ENCODE measurements around the gene SLC36A3.
A peak's percentile ranks its signal among the peaks of the same experiment; 100 is the strongest.
"Not testable (repeated sequence)": the region's sequence is repeated elsewhere in the genome, so short reads cannot be mapped to it uniquely, and the experiment has no call there.

The SLC36A3 gene

DNA sequence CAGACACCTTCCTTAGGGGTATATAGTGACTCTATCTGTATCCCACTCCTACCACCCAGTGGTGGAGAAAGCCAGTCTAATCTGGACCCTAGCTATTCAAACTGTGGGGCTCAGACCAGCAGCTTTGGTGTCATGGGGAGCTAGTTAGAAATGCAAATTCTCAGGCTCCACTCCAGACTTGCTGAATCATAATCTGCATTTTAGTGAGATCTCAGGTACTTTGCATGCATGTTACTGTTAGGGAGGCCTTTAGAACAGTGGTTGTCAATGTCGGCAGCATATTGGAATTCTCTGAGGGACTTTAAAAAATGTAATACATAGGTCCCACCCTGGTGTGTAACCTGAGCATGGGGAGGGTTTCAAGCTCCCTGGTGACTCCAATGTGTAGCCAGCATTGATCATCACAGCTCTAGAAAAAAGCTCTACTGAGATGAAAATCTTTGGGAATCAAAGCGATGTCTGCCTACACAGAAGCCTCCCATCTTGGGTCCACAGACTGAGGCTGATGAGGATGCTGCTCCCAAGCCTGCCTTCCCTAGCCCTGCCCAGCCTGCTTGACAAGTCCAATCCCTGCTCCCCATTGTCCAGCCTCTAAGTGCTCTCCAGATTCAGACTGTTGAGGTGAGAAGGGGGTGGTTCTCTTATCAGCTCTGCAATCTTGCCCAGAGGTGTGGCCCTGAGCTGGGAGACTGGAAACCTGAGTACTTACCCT is 62.5 kb downstream of the SLC36A3 start:
- no peak for TF ChIP-seq Cebpa-rat (IDR thresholded peaks at IDR 0.05)
- Histone ChIP-seq H3K27me3 (no peaks in the 10 kb centered on the region), H3K4me3 (no peak overlapping the region), H3K27ac (peak overlapping the region in 1 of 11 experiments; percentile 18; a peak in 3 of 22 replicates), H3K4me1 (peaks cover 37 to 67% (median 54%) of the 10 kb centered on the region in 10 experiments), H3K9ac (no peak overlapping the region), H3K9me3 (replicated peaks in 1 of 11) (peaks cover 0 to 14% (median 5%) of the 10 kb centered on the region in 11 experiments; a peak in 9 of 22 replicates), H3K4me2 (peak overlapping the region in 9 of 11 experiments; percentile 4 to 79 (median 54); a peak in 14 of 22 replicates), H3K36me3 (no peaks in the 10 kb centered on the region), H4K20me1 (no peaks in the 10 kb centered on the region)

DNA sequence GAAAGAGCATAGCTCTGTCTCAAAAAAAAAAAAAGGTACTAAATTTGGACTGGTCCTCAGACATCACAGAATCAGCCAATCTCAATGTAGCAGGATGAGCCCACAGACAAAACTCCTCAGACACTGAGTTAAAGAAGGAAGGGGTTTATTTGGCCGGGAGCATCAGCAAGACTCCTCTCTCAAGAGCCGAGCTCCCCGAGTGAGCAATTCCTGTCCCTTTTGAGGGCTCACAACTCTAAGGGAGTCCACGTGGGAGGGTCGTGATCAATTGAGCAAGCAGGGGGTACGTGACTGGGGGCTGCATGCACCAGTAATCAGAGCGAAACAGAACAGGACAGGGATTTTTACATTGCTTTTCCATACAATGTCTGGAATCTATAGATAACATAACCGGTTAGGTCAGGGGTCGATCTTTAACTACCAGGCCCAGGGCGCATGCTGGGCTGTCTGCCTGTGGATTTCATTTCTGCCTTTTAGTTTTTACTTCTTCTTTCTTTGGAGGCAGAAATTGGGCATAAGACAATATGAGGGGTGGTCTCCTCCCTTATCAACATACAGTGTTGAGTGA is 63.2 kb downstream of the SLC36A3 start:
- H3K4me1 ChIP-seq, result peaks cover 42 to 74% (median 61%) of the 10 kb centered on the region in 10 experiments

DNA sequence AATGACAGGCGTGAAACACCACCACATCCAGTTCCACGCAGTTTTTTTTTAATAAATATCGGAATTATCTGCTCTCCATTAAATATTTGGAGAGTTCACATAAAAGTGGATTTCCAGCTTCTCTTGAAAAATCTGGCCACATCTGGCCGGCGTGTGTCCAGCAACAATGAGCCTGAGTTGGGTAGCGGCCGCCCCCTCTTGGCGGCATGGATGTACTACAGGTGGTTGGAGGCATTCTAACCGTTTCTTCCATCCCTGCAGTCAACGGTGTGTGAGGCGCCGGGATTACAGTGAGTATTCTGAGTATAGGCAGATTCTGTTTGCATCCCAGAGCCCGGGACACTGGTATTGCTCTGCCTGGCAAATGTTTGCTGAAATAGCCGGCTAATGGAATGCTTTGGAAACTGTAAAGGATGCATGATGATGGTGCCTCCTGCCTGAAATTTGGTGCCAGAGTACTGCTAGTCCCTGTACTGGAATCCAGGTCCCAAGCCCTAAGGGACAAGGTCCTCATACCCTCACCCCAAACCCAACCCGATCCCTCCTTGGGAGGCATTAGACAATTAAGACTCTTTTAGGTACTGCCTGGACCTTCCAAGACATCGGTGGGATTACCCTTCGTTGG is 64.2 kb downstream of the SLC36A3 start:
- Histone ChIP-seq H3K4me2 (peak overlapping the region; percentile 85 to 98 (median 93)), H3K4me1 (peaks cover 52 to 83% (median 71%) of the 10 kb centered on the region in 10 experiments), H3K27me3 (no peaks in the 10 kb centered on the region), H4K20me1 (no peaks in the 10 kb centered on the region), H3K9me3 (replicated peaks in 1 of 11) (peaks cover 0 to 13% (median 5%) of the 10 kb centered on the region in 11 experiments; a peak in 9 of 22 replicates), H3K4me3 (peak overlapping the region; percentile 42 to 65 (median 52)), H3K27ac (peak overlapping the region in 7 of 11 experiments; percentile 72 to 87 (median 78); a peak in 8 of 22 replicates), H3K36me3 (no peaks in the 10 kb centered on the region), H3K9ac (peak overlapping the region in 10 of 11 experiments; percentile 60 to 76 (median 70); a peak in 15 of 22 replicates)
- no peak for TF ChIP-seq Cebpa-rat (IDR thresholded peaks at IDR 0.05)

More for the DNA sequence above, 63.2 kb downstream of the SLC36A3 start:
- not testable (repeated sequence) for H3K27me3 ChIP-seq, H3K4me3 ChIP-seq, H4K20me1 ChIP-seq, H3K27ac ChIP-seq, H3K9ac ChIP-seq, H3K36me3 ChIP-seq
- Histone ChIP-seq H3K9me3 (replicated peaks in 1 of 11) (peaks cover 0 to 14% (median 5%) of the 10 kb centered on the region in 11 experiments; a peak in 9 of 22 replicates), H3K4me2 (peak overlapping the region in 6 of 11 experiments; percentile 69 to 94 (median 84); a peak in 7 of 22 replicates)

DNA sequence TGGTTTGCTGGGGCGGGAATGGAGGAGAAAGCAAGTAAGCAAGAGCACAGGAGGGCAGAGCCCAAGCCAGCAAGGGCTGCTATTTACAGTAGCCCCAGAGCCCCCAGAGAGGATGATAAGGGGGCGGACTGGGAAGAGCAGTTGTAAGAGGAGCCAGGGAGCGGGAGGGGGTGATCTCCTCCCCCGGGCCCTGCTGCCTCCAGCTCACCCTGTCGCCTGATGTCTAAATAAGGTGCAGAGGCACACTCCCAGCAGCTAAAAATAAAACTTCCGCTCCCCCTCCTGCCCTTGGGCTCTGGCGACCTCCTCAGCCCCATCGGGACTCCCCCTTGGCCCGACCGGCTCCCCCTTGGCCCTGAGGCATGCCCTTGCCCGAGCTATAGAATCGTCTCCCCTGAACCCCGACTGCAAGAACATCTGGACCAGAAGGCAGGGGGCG is 65.2 kb downstream of the SLC36A3 start:
- H3K9ac ChIP-seq, result peak overlapping the region; percentile 60 to 76 (median 70); a peak in 21 of 22 replicates
- H3K27me3 ChIP-seq, result no peaks in the 10 kb centered on the region
- TF ChIP-seq Cebpa-rat (IDR thresholded peaks at IDR 0.05), result no peak
- H3K4me3 ChIP-seq, result peak overlapping the region; percentile 42 to 65 (median 52)
- peak overlapping the region; percentile 85 to 98 (median 93) for H3K4me2 ChIP-seq
- H3K9me3 ChIP-seq (replicated peaks in 1 of 11), result peaks cover 0 to 13% (median 5%) of the 10 kb centered on the region in 11 experiments; a peak in 9 of 22 replicates
- peaks cover 62 to 90% (median 82%) of the 10 kb centered on the region in 10 experiments for H3K4me1 ChIP-seq
- peak overlapping the region in 10 of 11 experiments; percentile 22 to 87 (median 73); a peak in 19 of 22 replicates for H3K27ac ChIP-seq
- no peaks in the 10 kb centered on the region for H3K36me3 ChIP-seq
- no peaks in the 10 kb centered on the region for H4K20me1 ChIP-seq

DNA sequence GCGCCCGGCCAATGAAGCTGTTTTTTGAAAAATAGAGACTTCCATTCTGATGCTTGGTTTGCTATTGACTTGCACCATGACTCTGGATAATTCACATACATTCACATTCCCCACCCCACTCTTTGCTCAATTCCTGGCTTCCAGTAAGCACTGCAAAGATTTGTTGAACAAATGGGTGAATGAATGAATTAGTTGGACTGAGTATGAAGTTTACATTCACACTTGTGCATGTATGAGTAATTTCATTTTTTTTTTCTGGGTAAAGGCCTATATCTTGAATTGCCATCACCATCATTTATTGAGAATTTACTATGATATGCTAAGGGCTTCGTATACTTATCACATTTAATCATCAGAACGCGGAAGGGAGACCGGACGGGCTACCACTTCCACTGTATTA is 65.9 kb downstream of the SLC36A3 start:
- H3K4me2 ChIP-seq, result peak overlapping the region; percentile 85 to 98 (median 93)
- TF ChIP-seq Cebpa-rat (IDR thresholded peaks at IDR 0.05), result no peak
- H3K27ac ChIP-seq, result peak overlapping the region in 10 of 11 experiments; percentile 22 to 87 (median 73); a peak in 19 of 22 replicates
- peak overlapping the region in 9 of 10 experiments; percentile 43 to 65 (median 52); a peak in 15 of 20 replicates for H3K4me3 ChIP-seq
- H3K27me3 ChIP-seq, result no peaks in the 10 kb centered on the region
- no peaks in the 10 kb centered on the region for H3K36me3 ChIP-seq
- peaks cover 0 to 13% (median 5%) of the 10 kb centered on the region in 11 experiments; a peak in 9 of 22 replicates for H3K9me3 ChIP-seq (replicated peaks in 1 of 11)
- H3K4me1 ChIP-seq, result peaks cover 62 to 97% (median 87%) of the 10 kb centered on the region in 10 experiments
- H4K20me1 ChIP-seq, result no peaks in the 10 kb centered on the region
- H3K9ac ChIP-seq, result peak overlapping the region in 10 of 11 experiments; percentile 60 to 76 (median 70); a peak in 20 of 22 replicates

DNA sequence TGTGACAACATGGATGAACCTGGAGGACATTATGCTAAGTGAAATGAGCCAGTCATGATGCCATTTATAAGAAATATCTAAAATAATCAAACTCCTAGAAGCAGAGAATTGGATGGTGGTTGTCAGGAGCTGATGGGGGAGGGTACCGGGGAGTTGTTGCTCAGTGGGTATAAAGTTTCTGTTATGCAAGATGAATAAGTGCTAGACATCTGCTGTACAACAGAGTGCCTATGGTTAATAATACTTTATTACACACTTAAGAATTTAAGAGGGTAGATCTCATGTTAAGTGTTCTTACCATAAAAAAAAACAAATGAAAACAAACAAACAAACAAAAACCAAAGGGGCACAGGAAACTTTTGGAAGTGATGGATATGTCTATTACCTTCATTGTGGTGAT is 66.7 kb downstream of the SLC36A3 start:
- Histone ChIP-seq H4K20me1 (no peaks in the 10 kb centered on the region), H3K9ac (no peak overlapping the region), H3K4me1 (peaks cover 58 to 100% (median 93%) of the 10 kb centered on the region in 10 experiments), H3K27ac (peak overlapping the region in 5 of 11 experiments; percentile 74 to 87 (median 85); a peak in 6 of 22 replicates), H3K36me3 (no peaks in the 10 kb centered on the region), H3K27me3 (no peaks in the 10 kb centered on the region), H3K4me2 (peak overlapping the region in 9 of 11 experiments; percentile 85 to 98 (median 93); a peak in 15 of 22 replicates), H3K9me3 (replicated peaks in 1 of 11) (peaks cover 0 to 13% (median 5%) of the 10 kb centered on the region in 11 experiments; a peak in 9 of 22 replicates), H3K4me3 (no peak overlapping the region)
- TF ChIP-seq Cebpa-rat (IDR thresholded peaks at IDR 0.05), result no peak

DNA sequence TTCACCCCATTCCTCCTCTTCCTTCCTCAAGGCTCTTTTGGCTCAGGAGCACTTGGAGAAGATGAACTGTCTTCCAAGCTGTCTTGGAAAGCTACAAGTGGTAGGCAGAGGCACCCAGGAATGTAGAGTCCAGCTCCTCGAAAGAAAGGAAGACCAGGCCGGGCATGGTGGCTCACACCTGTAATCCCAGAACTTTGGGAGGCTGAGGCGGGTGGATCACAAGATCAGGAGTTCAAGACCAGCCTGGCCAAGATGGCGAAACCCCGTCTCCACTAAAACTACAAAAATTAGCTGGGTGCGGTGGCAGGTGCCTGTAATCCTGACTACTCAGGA is 68.4 kb downstream of the SLC36A3 start:
- Histone ChIP-seq H3K9me3 (replicated peaks in 1 of 11) (peaks cover 0 to 11% (median 4%) of the 10 kb centered on the region in 11 experiments; a peak in 9 of 22 replicates), H3K4me3 (peak overlapping the region in 5 of 10 experiments; percentile 12 to 50 (median 15); a peak in 6 of 20 replicates), H3K27ac (peak overlapping the region; percentile 30 to 87 (median 81); a peak in 21 of 22 replicates), H3K4me1 (peaks cover 41 to 94% (median 89%) of the 10 kb centered on the region in 10 experiments), H3K9ac (peak overlapping the region; percentile 43 to 76 (median 67); a peak in 20 of 22 replicates), H3K4me2 (peak overlapping the region; percentile 75 to 95 (median 89))
- not testable (repeated sequence) for H3K27me3 ChIP-seq, H3K36me3 ChIP-seq, H4K20me1 ChIP-seq

DNA sequence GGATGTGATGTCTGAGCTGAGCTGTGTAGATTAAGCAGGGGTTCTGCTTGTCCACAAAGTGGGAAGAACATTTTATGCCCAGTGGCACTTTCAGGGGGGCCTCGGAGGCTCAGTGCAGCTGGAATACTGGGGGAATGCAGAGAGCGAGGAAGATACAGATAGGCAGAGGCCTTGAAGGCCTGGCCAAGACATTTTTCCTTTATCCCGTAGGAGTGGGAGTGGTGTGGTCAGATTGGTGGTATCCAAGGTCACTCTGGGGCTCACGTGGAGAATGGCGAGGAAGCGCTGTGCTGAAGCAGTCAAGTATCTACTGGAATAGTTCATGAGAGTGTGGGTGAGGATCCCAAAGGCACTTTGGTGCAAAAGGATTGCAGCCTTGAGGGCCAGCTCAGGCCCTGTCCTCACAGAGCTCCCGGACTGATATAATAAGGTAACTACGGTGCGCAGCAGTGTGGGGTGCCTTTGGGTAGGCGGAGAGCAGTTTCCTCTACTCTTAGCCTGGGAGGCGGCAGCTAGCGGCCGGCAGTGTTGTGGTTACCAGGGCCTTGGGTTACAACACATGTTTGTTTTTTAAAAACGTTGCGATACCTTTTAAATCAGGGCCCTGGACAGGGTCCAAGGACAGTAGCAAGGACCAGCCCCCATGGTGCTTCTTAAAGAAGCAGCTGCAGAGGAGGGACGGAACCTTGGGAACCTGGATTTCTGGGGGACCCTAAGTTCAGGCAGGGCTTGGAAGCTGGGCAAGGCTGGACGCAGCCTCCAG is 68.9 kb downstream of the SLC36A3 start:
- Histone ChIP-seq H3K9ac (peak overlapping the region; percentile 43 to 76 (median 67); a peak in 20 of 22 replicates), H4K20me1 (no peaks in the 10 kb centered on the region), H3K9me3 (replicated peaks in 1 of 11) (0 out of 22 replicates have a peak, but pooled peaks cover 0 to 6% (median 0%) of the 10 kb centered on the region in 11 experiments), H3K27ac (peak overlapping the region; percentile 30 to 87 (median 81); a peak in 21 of 22 replicates), H3K4me2 (peak overlapping the region; percentile 75 to 95 (median 89)), H3K27me3 (no peaks in the 10 kb centered on the region), H3K4me1 (peaks cover 38 to 88% (median 83%) of the 10 kb centered on the region in 10 experiments), H3K36me3 (no peaks in the 10 kb centered on the region), H3K4me3 (peak overlapping the region in 5 of 10 experiments; percentile 12 to 50 (median 15); a peak in 7 of 20 replicates)
- peak in 7 of 11 experiments; percentile 37 to 73 (median 60); a peak in 12 of 22 replicates for TF ChIP-seq Cebpa-rat (IDR thresholded peaks at IDR 0.05)

Measured in BLaER1 treated with 17β-estradiol and CSF1 and Interleukin-3, amounts not matched to agents 10 nM and 100 nM (cell line).